Renal cortex interstitium (tissue), 11 donors: Measurements from ENCODE around the gene OR8A1. TPM values are rescaled to one million over a fixed set of nuclear protein-coding genes. Genes with fewer than 3 reads are reported as not detected.
A peak's percentile ranks its signal among the peaks of the same experiment; 100 is the strongest.
"Not testable (repeated sequence)": the region's sequence is repeated elsewhere in the genome, so short reads cannot be mapped to it uniquely, and the experiment has no call there.

ENCODE experiments used
- DNase-seq, 11 donors: peaks; one replicate each; pipeline ENCODE4 v3.0.0-alpha.2; 2013; ENCODE audit warnings: low read depth in 9 of 11, low spot score in 4 of 11; ENCODE audit errors: extremely low read depth in 1 of 11
- polyA plus RNA-seq, 3 donors: library from polyadenylated mRNA; unstranded; fragments of 120-200 nt; gene quantifications; one replicate each; pipeline ENCODE4 v1.2.1, GENCODE V29; 2013; ENCODE audit not compliant: insufficient read length in 3 of 3

OR8A1 gene
- polyA plus RNA-seq, 3 donors = 0.03 TPM; not detected in 2

GRCh38 chr11:124584681-124585372, 15.0 kb downstream of the OR8A1 start:
- no peak for DNase-seq

GRCh38 chr11:124586238-124586860, 16.6 kb downstream of the OR8A1 start:
- peak; percentile 28 to 60 (median 33) for DNase-seq

- no peak for DNase-seq
These were observed 21.6 kb downstream of the OR8A1 start for GRCh38 chr11:124591430-124591829.

- no peak for DNase-seq
These were observed 22.8 kb downstream of the OR8A1 start for GRCh38 chr11:124592627-124593026.

- no peak for DNase-seq
These were observed 25.5 kb downstream of the OR8A1 start for GRCh38 chr11:124595302-124595701.

- DNase-seq = no peak
These were observed 27.8 kb downstream of the OR8A1 start for GRCh38 chr11:124597626-124598025.

GRCh38 chr11:124600621-124601320, 31.0 kb downstream of the OR8A1 start:
- DNase-seq = no peak

- no peak for DNase-seq
These were observed 32.4 kb downstream of the OR8A1 start for GRCh38 chr11:124602193-124602592.

- not testable (repeated sequence) for DNase-seq
These were observed 32.9 kb downstream of the OR8A1 start for GRCh38 chr11:124602723-124603122.

GRCh38 chr11:124605719-124606118, 35.9 kb downstream of the OR8A1 start:
- DNase-seq = no peak

- no peak for DNase-seq
These were observed 38.4 kb downstream of the OR8A1 start for GRCh38 chr11:124608147-124608546.

GRCh38 chr11:124610295-124610694, 40.5 kb downstream of the OR8A1 start:
- no peak for DNase-seq

GRCh38 chr11:124611064-124611463, 41.3 kb downstream of the OR8A1 start, which contains the start of gene PANX3:
Gene PANX3 (plus strand): TSS chr11:124611428. CDS start chr11:124611557, 129 bp downstream.
- DNase-seq = no peak

GRCh38 chr11:124612045-124612444, 42.2 kb downstream of the OR8A1 start:
- DNase-seq = no peak

GRCh38 chr11:124612567-124613246, 42.9 kb downstream of the OR8A1 start:
- DNase-seq = peak in 2 of 11 donors; percentile 13 to 14

- no peak for DNase-seq
These were observed 49.1 kb downstream of the OR8A1 start for GRCh38 chr11:124618863-124619262.
